ENCODE measurements around the gene BCAS1.

Gene BCAS1

GRCh38 chr20:54002056-54002575 is 68.3 kb downstream of the BCAS1 start:
- TF ChIP-seq, protein P1, sequence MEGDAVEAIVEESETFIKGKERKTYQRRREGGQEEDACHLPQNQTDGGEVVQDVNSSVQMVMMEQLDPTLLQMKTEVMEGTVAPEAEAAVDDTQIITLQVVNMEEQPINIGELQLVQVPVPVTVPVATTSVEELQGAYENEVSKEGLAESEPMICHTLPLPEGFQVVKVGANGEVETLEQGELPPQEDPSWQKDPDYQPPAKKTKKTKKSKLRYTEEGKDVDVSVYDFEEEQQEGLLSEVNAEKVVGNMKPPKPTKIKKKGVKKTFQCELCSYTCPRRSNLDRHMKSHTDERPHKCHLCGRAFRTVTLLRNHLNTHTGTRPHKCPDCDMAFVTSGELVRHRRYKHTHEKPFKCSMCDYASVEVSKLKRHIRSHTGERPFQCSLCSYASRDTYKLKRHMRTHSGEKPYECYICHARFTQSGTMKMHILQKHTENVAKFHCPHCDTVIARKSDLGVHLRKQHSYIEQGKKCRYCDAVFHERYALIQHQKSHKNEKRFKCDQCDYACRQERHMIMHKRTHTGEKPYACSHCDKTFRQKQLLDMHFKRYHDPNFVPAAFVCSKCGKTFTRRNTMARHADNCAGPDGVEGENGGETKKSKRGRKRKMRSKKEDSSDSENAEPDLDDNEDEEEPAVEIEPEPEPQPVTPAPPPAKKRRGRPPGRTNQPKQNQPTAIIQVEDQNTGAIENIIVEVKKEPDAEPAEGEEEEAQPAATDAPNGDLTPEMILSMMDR (conservative IDR thresholded peaks at IDR 0.05; ENCODE audit: low read depth, low read length) = no peak
- no peak overlapping the region for H3K4me3 ChIP-seq (ENCODE audit: low read depth, low read length)
- DNase-seq (ENCODE audit: low read depth) = no peak

DNA sequence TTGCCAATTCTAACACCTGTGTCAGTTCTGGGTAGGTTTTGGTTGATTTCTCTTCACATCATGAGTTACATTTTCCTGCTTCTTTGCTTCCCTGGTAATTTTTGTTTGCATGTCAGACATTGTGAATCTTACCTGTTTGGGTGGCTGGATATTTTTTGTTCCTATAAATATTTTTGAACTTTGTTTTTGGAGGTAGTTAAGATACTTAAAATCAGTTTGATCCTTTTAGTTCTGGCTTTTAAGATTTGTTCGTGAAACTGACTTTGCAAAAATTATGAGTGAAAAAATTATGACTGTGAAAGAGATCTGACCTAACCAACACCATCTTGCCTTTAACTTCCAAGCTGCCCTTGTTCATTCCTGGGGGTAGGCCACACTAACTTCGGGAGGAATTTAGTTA is 69.5 kb downstream of the BCAS1 start:
- no peak for DNase-seq (ENCODE audit: low read depth)
- TF ChIP-seq, protein P1 (conservative IDR thresholded peaks at IDR 0.05; ENCODE audit: low read depth, low read length) = no peak

GRCh38 chr20:54000262-54000661 is 70.1 kb downstream of the BCAS1 start:
- H3K4me3 ChIP-seq (ENCODE audit: low read depth, low read length) = no peak overlapping the region
- no peak for DNase-seq (ENCODE audit: low read depth)
- TF ChIP-seq, protein P1 (conservative IDR thresholded peaks at IDR 0.05; ENCODE audit: low read depth, low read length) = no peak

More for the DNA sequence above, 69.5 kb downstream of the BCAS1 start:
- H3K4me3 ChIP-seq (ENCODE audit: low read depth, low read length) = no peak overlapping the region

DNA sequence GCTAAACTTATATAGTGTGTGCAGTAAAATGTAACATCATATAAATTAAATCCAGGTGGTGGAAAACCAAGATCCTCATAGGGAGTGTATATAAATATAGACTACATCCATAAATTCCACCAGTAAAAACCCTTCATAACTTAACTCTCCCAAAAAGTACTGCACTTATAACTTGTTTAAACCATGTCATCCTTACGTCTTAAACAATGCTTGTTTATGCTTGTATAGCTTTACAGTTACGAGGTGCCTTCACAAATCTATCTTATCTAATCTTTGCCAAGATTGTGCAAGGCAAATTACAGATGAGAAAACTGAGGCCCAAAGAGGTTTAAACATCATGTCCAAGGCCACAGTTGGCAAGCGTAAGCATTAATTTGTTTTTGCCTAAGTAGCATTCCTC is 71.3 kb downstream of the BCAS1 start:
- no peak for DNase-seq (ENCODE audit: low read depth)
- TF ChIP-seq, protein P1 (conservative IDR thresholded peaks at IDR 0.05; ENCODE audit: low read depth, low read length) = no peak

GRCh38 chr20:53996584-53997486 is 73.6 kb downstream of the BCAS1 start:
- TF ChIP-seq, protein P1 (conservative IDR thresholded peaks at IDR 0.05; ENCODE audit: low read depth, low read length) = no peak
- H3K4me3 ChIP-seq (ENCODE audit: low read depth, low read length) = no peak overlapping the region
- DNase-seq (ENCODE audit: low read depth) = no peak

More for the DNA sequence above, 71.3 kb downstream of the BCAS1 start:
- no peak overlapping the region for H3K4me3 ChIP-seq (ENCODE audit: low read depth, low read length)

DNA sequence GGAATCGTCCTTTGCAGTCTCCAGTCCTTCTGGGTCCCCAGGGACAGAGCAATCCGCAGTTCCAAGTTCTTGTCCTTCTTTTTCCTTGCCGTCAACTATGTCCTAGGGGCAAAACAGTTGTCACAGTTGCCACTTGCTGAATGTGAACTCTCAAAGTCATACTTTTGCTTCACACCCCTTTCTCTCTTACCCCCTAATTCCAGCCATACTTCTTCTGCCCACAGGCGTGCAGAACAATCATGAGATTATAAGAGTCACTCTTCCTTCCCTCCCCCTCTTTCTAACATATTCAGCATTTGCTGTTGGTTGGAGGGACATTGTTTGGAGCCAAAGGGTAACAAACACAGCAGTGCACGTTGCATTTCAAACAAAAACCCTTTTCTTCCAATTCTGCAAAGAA is 74.4 kb downstream of the BCAS1 start:
- DNase-seq (ENCODE audit: low read depth) = no peak
- TF ChIP-seq, protein P1 (conservative IDR thresholded peaks at IDR 0.05; ENCODE audit: low read depth, low read length) = no peak
- no peak overlapping the region for H3K4me3 ChIP-seq (ENCODE audit: low read depth, low read length)
